Measurements from ENCODE around the gene PARVB. TPM values are rescaled to one million over a fixed set of nuclear protein-coding genes. Genes with fewer than 3 reads are reported as not detected.

The PARVB gene
- total and polyA plus RNA-seq, 10 of the 15 experiments (the other 5 are each of a cell fraction or from before 2014, with no cell fraction given): 5.2 to 264 (median 76.0) TPM

- TF ChIP-seq IRF5 (IDR thresholded peaks at IDR 0.05; ENCODE audit: borderline replicate concordance): no peak
These were observed 134.0 kb downstream of the PARVB start (continued) for GRCh38 chr22:44157916-44158618.

GRCh38 chr22:44158816-44159215 lies 134.7 kb downstream of the PARVB start:
- ChIA-PET CTCF (no interaction called here), POLR2A (no interaction called here), RAD21 (ENCODE audit: unreplicated experiment) (no interaction called here), SMC1A (ENCODE audit: uncharacterized antibody, unreplicated experiment) (no interaction called here)
- WGBS (ENCODE audit: insufficient coverage, insufficient replicate concordance, low lambda C conversion rate, missing lambda C conversion rate): 92% methylated on average over 8 of the region's 8 CpGs
- Histone ChIP-seq H2AFZ (ENCODE audit: control insufficient read depth, low read depth, low read length) (no peak overlapping the region), H3K27me3 (replicated peaks in 1 of 2; ENCODE audit: control insufficient read depth in 2 of 2, insufficient read depth in 2 of 2, low read length in 1 of 2) (no peaks in the 10 kb centered on the region), H4K20me1 (ENCODE audit: control insufficient read depth, insufficient read depth) (no peaks in the 10 kb centered on the region), H3K4me3 (no peak overlapping the region), H3K9me3 (replicated peaks; ENCODE audit: control insufficient read depth, insufficient read depth, low read length) (no peaks in the 10 kb centered on the region), H3K79me2 (ENCODE audit: control insufficient read depth, insufficient read depth, low read length) (no peaks in the 10 kb centered on the region), H3K9ac (ENCODE audit: control insufficient read depth, insufficient read depth, low read length) (no peak overlapping the region), H3K36me3 (ENCODE audit: control insufficient read depth in 2 of 2, insufficient read depth in 2 of 2, low read length in 1 of 2) (peaks cover 7 to 19% of the 10 kb centered on the region in 2 experiments; a peak in 3 of 4 replicates), H3K4me1 (ENCODE audit: control insufficient read depth, insufficient read depth, low read length) (no peaks in the 10 kb centered on the region), H3K27ac (ENCODE audit: control insufficient read depth, insufficient read depth) (no peak overlapping the region), H3K4me2 (ENCODE audit: control insufficient read depth, insufficient read depth) (no peak overlapping the region)
- BruUV-seq (replicated peaks): no TSS peak
- intact Hi-C loops (cut with micrococcal nuclease; ENCODE audit: unreplicated experiment) (no loop called here), in situ Hi-C loops (cut with MboI) (no loop called here)
- no peak for FAIRE-seq
- no peak for ATAC-seq
- TF ChIP-seq SMAD5 (IDR thresholded peaks at IDR 0.05; ENCODE audit: low read depth) (no peak), RCOR1 (conservative IDR thresholded peaks at IDR 0.05; ENCODE audit: low read depth, low read length) (no peak), MLLT1 (IDR thresholded peaks at IDR 0.05) (no peak), IRF5 (IDR thresholded peaks at IDR 0.05; ENCODE audit: borderline replicate concordance) (no peak), EGR1 (IDR thresholded peaks at IDR 0.05; ENCODE audit: borderline replicate concordance in 1 of 2, low read depth in 2 of 2, low read length in 2 of 2) (no peak)
- no peak for DNase-seq (ENCODE audit: low read depth, low spot score)

Measured in GM12878 (cell line).